Measurements from ENCODE around the gene TJP1. TPM values are rescaled to one million over a fixed set of nuclear protein-coding genes. Genes with fewer than 3 reads are reported as not detected.

The TJP1 gene
- total and polyA plus RNA-seq, 9 of the 15 experiments (the other 6 are each of a cell fraction or from before 2014, with no cell fraction given), result 9.1 to 39.3 (median 28.0) TPM

GRCh38 chr15:29825227-29825626 is 3.0 kb upstream of the TJP1 start (continued):
- peak; percentile 59 for TF ChIP-seq GABPA (tag; conservative IDR thresholded peaks at IDR 0.05; ENCODE audit: low read depth)
- peak; percentile 31 for TF ChIP-seq CBX8 (IDR thresholded peaks at IDR 0.05; ENCODE audit: borderline replicate concordance, extremely low read depth, low read depth, low read length, poor library complexity, severe bottlenecking)
- TF ChIP-seq PREB (CRISPR knock-in tag; IDR thresholded peaks at IDR 0.05), result no peak
- TF ChIP-seq USF1 (CRISPR knock-in tag; IDR thresholded peaks at IDR 0.05), result no peak

GRCh38 chr15:29822684-29823459 is 604 bp upstream of the TJP1 start:
- DNase-seq (ENCODE audit: extremely low read depth in 1 of 4, low spot score in 3 of 4), result no peak
- Histone ChIP-seq H3K36me3 (ENCODE audit: control insufficient read depth, insufficient read depth, low read length) (no peaks in the 10 kb centered on the region), H3K4me2 (ENCODE audit: insufficient read depth, low read length) (peak overlapping the region; percentile 82), H2AFZ (ENCODE audit: low read depth, low read length) (peak overlapping the region; percentile 97), H3K79me2 (ENCODE audit: control insufficient read depth, insufficient read depth, low read length) (peaks cover 37% of the 10 kb centered on the region), H3K4me3 (peak overlapping the region; percentile 76), H4K20me1 (replicated peaks; ENCODE audit: control insufficient read depth, insufficient read depth, low read length) (no peaks in the 10 kb centered on the region), H3K4me1 (replicated peaks in 1 of 2; ENCODE audit: control insufficient read depth in 2 of 2, insufficient read depth in 2 of 2, low read length in 2 of 2) (peaks cover 0 to 6% of the 10 kb centered on the region in 2 experiments), H3K27ac (ENCODE audit: extremely low read depth, low read depth, low read length) (no peak overlapping the region; the same call in 2 of the 3 replicates), H3K27me3 (ENCODE audit: control insufficient read depth in 2 of 2, insufficient read depth in 2 of 2, low read length in 2 of 2) (peaks cover 4 to 8% of the 10 kb centered on the region in 2 experiments; a peak in 3 of 5 replicates), H3K9me1 (ENCODE audit: control insufficient read depth, insufficient read depth, low read length) (no peaks in the 10 kb centered on the region), H3K9ac (ENCODE audit: insufficient read depth in 1 of 2, low read depth in 2 of 2, low read length in 2 of 2) (peak overlapping the region; percentile 32 to 88), H3K9me3 (replicated peaks; ENCODE audit: control insufficient read depth, insufficient read depth, low read depth, low read length) (no peaks in the 10 kb centered on the region)
- ChIA-PET CTCF (ENCODE audit: low intra/inter-chr PET ratio) (no interaction called here), POLR2A (interaction anchor here (0.9 to 1.3 kb wide), 2 partner anchors 19 to 23 kb away, joined by 3 read pairs; no protein-coding TSS in a partner anchor)
- 61% methylated on average over 21 of the region's 31 CpGs for whole genome bisulfite sequencing (ENCODE audit: insufficient coverage, low coverage, missing lambda C conversion rate)
- FAIRE-seq, result peak; percentile 37
- in situ Hi-C loops (cut with MboI), result no loop called here
- peak; percentile 1; the same call in 2 of the 3 replicates for ATAC-seq
- BruUV-seq (replicated peaks), result TSS peak; percentile 91
- intact Hi-C loops (cut with micrococcal nuclease), result no loop called here
